C4-2B (cell line): Measurements from ENCODE around the gene TPBGL.

Experiments
- H3K27ac ChIP-seq: fragments of 450-650 bp; 2 replicates; pipeline ENCODE4 v1.5.1; 2017
- CTCF ChIP-seq: fragments of 450-650 bp; conservative IDR thresholded peaks from 2 replicates; pipeline ENCODE4 v1.5.1; 2017; ENCODE audit warnings: mild to moderate bottlenecking
- ZFX ChIP-seq: fragments of 450-650 bp; IDR thresholded peaks from 2 replicates; pipeline ENCODE4 v1.6.1; 2017

Gene TPBGL

GRCh38 chr11:75197512-75198277, 42.9 kb upstream of the TPBGL start:
- TF ChIP-seq CTCF: no peak
- no peak for TF ChIP-seq ZFX

GRCh38 chr11:75198278-75198973, 42.1 kb upstream of the TPBGL start:
- no peak overlapping the region for H3K27ac ChIP-seq
- TF ChIP-seq CTCF: no peak
- TF ChIP-seq ZFX: no peak

More at GRCh38 chr11:75197512-75198277, 42.9 kb upstream of the TPBGL start:
- H3K27ac ChIP-seq: no peak overlapping the region

GRCh38 chr11:75199412-75199955, 41.1 kb upstream of the TPBGL start:
- no peak overlapping the region for H3K27ac ChIP-seq

GRCh38 chr11:75200051-75200450, 40.5 kb upstream of the TPBGL start:
- TF ChIP-seq ZFX (no peak), CTCF (no peak)
- no peak overlapping the region for H3K27ac ChIP-seq

More at GRCh38 chr11:75199412-75199955, 41.1 kb upstream of the TPBGL start:
- no peak for TF ChIP-seq ZFX
- no peak for TF ChIP-seq CTCF

GRCh38 chr11:75200531-75200930, 40.0 kb upstream of the TPBGL start:
- TF ChIP-seq CTCF (no peak), ZFX (no peak)
- H3K27ac ChIP-seq: no peak overlapping the region

- no peak overlapping the region for H3K27ac ChIP-seq
- TF ChIP-seq CTCF: no peak
- no peak for TF ChIP-seq ZFX
These were observed 38.8 kb upstream of the TPBGL start for GRCh38 chr11:75201771-75202170.

- TF ChIP-seq ZFX: no peak
These were observed 38.4 kb upstream of the TPBGL start for GRCh38 chr11:75202195-75202594.

More at GRCh38 chr11:75202195-75202594, 38.4 kb upstream of the TPBGL start:
- no peak overlapping the region for H3K27ac ChIP-seq
